Pulmonary artery endothelial cell (primary cell): ENCODE measurements around the gene RTTN. TPM values are rescaled to one million over a fixed set of nuclear protein-coding genes. Genes with fewer than 3 reads are reported as not detected.

Experiments used
- DNase-seq: peaks from one replicate; pipeline ENCODE4 v3.0.0-alpha.2; 2011; ENCODE audit warnings: low read depth, low spot score
- total RNA-seq: library from RNA; depleted of rRNA; stranded (reverse); fragments of >200 nt; gene quantifications from 2 replicates; pipeline ENCODE4 v1.2.3, GENCODE V29; 2014

RTTN gene
- total RNA-seq, 1 donor from 2014 or later: 10.6 TPM

GRCh38 chr18:70028084-70028483 lies 177.4 kb downstream of the RTTN start:
- DNase-seq: no peak

- no peak for DNase-seq
Observed at GRCh38 chr18:70025580-70025979, 179.9 kb downstream of the RTTN start.

GRCh38 chr18:70024829-70025228 lies 180.7 kb downstream of the RTTN start:
- DNase-seq: no peak

GRCh38 chr18:70024093-70024492 lies 181.4 kb downstream of the RTTN start:
- DNase-seq: no peak

- no peak for DNase-seq
Observed at GRCh38 chr18:70022636-70023035, 182.9 kb downstream of the RTTN start.

GRCh38 chr18:70021498-70021897 lies 184.0 kb downstream of the RTTN start:
- no peak for DNase-seq

- DNase-seq: no peak
Observed at GRCh38 chr18:70021043-70021442, 184.4 kb downstream of the RTTN start.

GRCh38 chr18:70019991-70020390 lies 185.5 kb downstream of the RTTN start:
- no peak for DNase-seq

GRCh38 chr18:70019136-70019535 lies 186.4 kb downstream of the RTTN start:
- no peak for DNase-seq

- DNase-seq: no peak
Observed at GRCh38 chr18:70015127-70015526, 190.4 kb downstream of the RTTN start.

- DNase-seq: no peak
Observed at GRCh38 chr18:70005580-70005979, 199.9 kb downstream of the RTTN start.

GRCh38 chr18:70004696-70005095 lies 200.8 kb downstream of the RTTN start:
- no peak for DNase-seq

GRCh38 chr18:69999656-70000055 lies 205.8 kb downstream of the RTTN start:
- no peak for DNase-seq

- no peak for DNase-seq
Observed at GRCh38 chr18:69998523-69998987, 206.9 kb downstream of the RTTN start.

- no peak for DNase-seq
Observed at GRCh38 chr18:69996951-69997798, 208.3 kb downstream of the RTTN start.

- DNase-seq: no peak
Observed at GRCh38 chr18:69996417-69996816, 209.1 kb downstream of the RTTN start.

- DNase-seq: no peak
Observed at GRCh38 chr18:69995774-69996173, 209.7 kb downstream of the RTTN start.

- no peak for DNase-seq
Observed at GRCh38 chr18:69992776-69993175, 212.7 kb downstream of the RTTN start.

- no peak for DNase-seq
Observed at GRCh38 chr18:69987870-69988269, 217.6 kb downstream of the RTTN start.

- DNase-seq: no peak
Observed at GRCh38 chr18:69985239-69985638, 220.2 kb downstream of the RTTN start.

- no peak for DNase-seq
Observed at GRCh38 chr18:69982417-69982816, 223.1 kb downstream of the RTTN start.

- DNase-seq: no peak
Observed at GRCh38 chr18:69981948-69982347, 223.5 kb downstream of the RTTN start.
